A549 (cell line): ENCODE measurements around the gene SAPCD2. TPM values are rescaled to one million over a fixed set of nuclear protein-coding genes. Genes with fewer than 3 reads are reported as not detected.

Experiments
- ATAC-seq, 2 experiments: fragments of 200-7000 bp in 1 of 2; fragments of >200 bp in 1 of 2; cut with Nextera tagmentation in 1 of 2; cut with Tn5 transposase in 1 of 2; 3 replicates each; pipeline versions ENCODE4 v1.8.0 to v1.9.1; 2018 to 2020; ENCODE audit warnings: mild to moderate bottlenecking in 1 of 2, moderate library complexity in 1 of 2
- CTCF ChIA-PET: fragments of 300-600 bp; sonication (Branson Sonifier 250); formaldehyde crosslinking; extraction: SDS; loops from one replicate; lab custom pipeline; 2021; ENCODE audit warnings: antibody characterized with exemption, inconsistent platforms; lab: Yijun Ruan, JAX
- POLR2A ChIA-PET: fragments of 350-600 bp; formaldehyde crosslinking; extraction: SDS; loops from one replicate; lab custom pipeline; 2021; ENCODE audit warnings: antibody characterized with exemption, inconsistent platforms; lab: Yijun Ruan, JAX
- DNase-seq, 2 experiments: peaks; one replicate each; pipeline versions ENCODE4 v3.0.0 to v3.0.0-alpha.2; 2011 to 2016; ENCODE audit warnings: low read depth in 1 of 2, low spot score in 1 of 2
- FAIRE-seq: peaks from 2 replicates; lab custom pipeline; 2011; peaks lifted over from hg19 to GRCh38; lab: Jason Lieb, UNC
- H3K27ac ChIP-seq, 2 experiments: fragments of >200 bp; sonication (Bioruptor Twin); formaldehyde crosslinking; 3 replicates each; pipeline ENCODE4 v1.5.1; 2016 to 2017
- H3K4me1 ChIP-seq: fragments of >200 bp; sonication (Bioruptor Twin); formaldehyde crosslinking; 3 replicates; pipeline ENCODE4 v1.6.1; 2016
- H3K4me2 ChIP-seq: fragments of >200 bp; sonication (Bioruptor Twin); formaldehyde crosslinking; 3 replicates; pipeline ENCODE4 v1.6.1; 2016
- H3K4me3 ChIP-seq: fragments of >200 bp; sonication (Bioruptor Twin); formaldehyde crosslinking; 3 replicates; pipeline ENCODE4 v1.5.1; 2016
- H3K9me3 ChIP-seq: fragments of >200 bp; sonication (Bioruptor Twin); formaldehyde crosslinking; 3 replicates; pipeline ENCODE4 v1.6.1; 2016
- BHLHE40 ChIP-seq: IDR thresholded peaks from 2 replicates; pipeline ENCODE4 v1.6.1; 2012; ENCODE audit warnings: low read depth, low read length, inconsistent platforms
- CBX8 ChIP-seq: fragments of 200-600 bp; sonication (generic); IDR thresholded peaks from 2 replicates; pipeline ENCODE4 v1.6.1; 2016
- CHD2 ChIP-seq: fragments of 150-350 bp; IDR thresholded peaks from 2 replicates; pipeline ENCODE4 v1.6.1; 2014; ENCODE audit warnings: low read length; ENCODE audit not compliant: partially characterized antibody
- EP300 ChIP-seq, 2 experiments: fragments of >200 bp; sonication (Bioruptor Twin); formaldehyde crosslinking; IDR thresholded peaks; 2 replicates in 1 of 2; 3 replicates in 1 of 2; pipeline ENCODE4 v1.6.1; 2016 to 2017
- ESRRA ChIP-seq: fragments of 150-350 bp; IDR thresholded peaks from 2 replicates; pipeline ENCODE4 v1.6.1; 2014; ENCODE audit warnings: mild to moderate bottlenecking, low read length, borderline replicate concordance
- GATA3 ChIP-seq: IDR thresholded peaks from 2 replicates; pipeline ENCODE4 v1.6.1; 2012; ENCODE audit warnings: borderline replicate concordance
- HMGXB4 ChIP-seq: fragments of 250-450 bp; sonication (Bioruptor Pico); IDR thresholded peaks from 2 replicates; pipeline ENCODE4 v1.5.0; 2021; ENCODE audit warnings: mild to moderate bottlenecking, moderate library complexity, borderline replicate concordance
- HOXB13 ChIP-seq: fragments of 250-450 bp; sonication (Bioruptor Pico); IDR thresholded peaks from 2 replicates; pipeline ENCODE4 v1.5.0; 2020; ENCODE audit warnings: low read depth, mild to moderate bottlenecking, moderate library complexity
- HOXB5 ChIP-seq: fragments of 250-450 bp; sonication (Bioruptor Pico); IDR thresholded peaks from 2 replicates; pipeline ENCODE4 v1.5.0; 2020; ENCODE audit warnings: mild to moderate bottlenecking, moderate library complexity
- JUN ChIP-seq, 2 experiments: fragments of >200 bp; sonication (Bioruptor Twin); formaldehyde crosslinking; IDR thresholded peaks; 2 replicates in 1 of 2; 3 replicates in 1 of 2; pipeline ENCODE4 v1.6.1; 2016 to 2017
- KDM1A ChIP-seq: fragments of 200-600 bp; sonication (generic); IDR thresholded peaks from 2 replicates; pipeline ENCODE4 v1.6.1; 2016; ENCODE audit warnings: low read depth, mild to moderate bottlenecking
- KDM5A ChIP-seq: fragments of 200-600 bp; sonication (generic); IDR thresholded peaks from 2 replicates; pipeline ENCODE4 v1.6.1; 2016; ENCODE audit warnings: antibody characterized with exemption, mild to moderate bottlenecking
- MAZ ChIP-seq: fragments of 150-350 bp; IDR thresholded peaks from 2 replicates; pipeline ENCODE4 v1.6.1; 2014; ENCODE audit warnings: antibody characterized with exemption, low read depth, low read length, borderline replicate concordance
- MYC ChIP-seq: IDR thresholded peaks from 2 replicates; pipeline ENCODE4 v1.6.1; 2012; ENCODE audit warnings: mild to moderate bottlenecking, inconsistent platforms, low read length, improper control_type of control experiment, borderline replicate concordance
- POLR2A ChIP-seq: IDR thresholded peaks from 2 replicates; pipeline ENCODE4 v1.6.1; 2012; ENCODE audit warnings: mild to moderate bottlenecking, low read length
- POLR2AphosphoS2 ChIP-seq: conservative IDR thresholded peaks from 2 replicates; pipeline ENCODE4 v1.6.1; 2012; ENCODE audit warnings: low read length, improper control_type of control experiment, inconsistent platforms
- RAD21 ChIP-seq, 2 experiments: fragments of >200 bp in 1 of 2; sonication (Bioruptor Twin) in 1 of 2; formaldehyde crosslinking in 1 of 2; IDR thresholded peaks in 1 of 2; conservative IDR thresholded peaks in 1 of 2; 2 replicates in 1 of 2; 3 replicates in 1 of 2; pipeline ENCODE4 v1.6.1; 2012 to 2018; ENCODE audit warnings: inconsistent platforms in 1 of 2
- RNF2 ChIP-seq: fragments of 200-600 bp; sonication (generic); IDR thresholded peaks from 2 replicates; pipeline ENCODE4 v1.6.1; 2016; ENCODE audit warnings: low read depth, mild to moderate bottlenecking, antibody characterized with exemption, moderate library complexity, borderline replicate concordance
- ZSCAN20 ChIP-seq: fragments of 250-450 bp; sonication (Bioruptor Pico); IDR thresholded peaks from 2 replicates; pipeline ENCODE4 v1.8.0; 2022; ENCODE audit warnings: mild to moderate bottlenecking, moderate library complexity
- WGBS: methylation state at CpG from one replicate; pipeline ENCODE4 v1.1.6; 2017; ENCODE audit errors: missing lambda C conversion rate; 5-methylcytosine and 5-hydroxymethylcytosine counted together
- polyA plus RNA-seq, 4 experiments: library from polyadenylated mRNA; depleted of rRNA in 3 of 4; stranded (reverse); fragments of >200 nt; fragmentation: RNase III in 1 of 4; extraction: RNeasy Plus Mini Kit Qiagen cat#74134 plus additional on column Dnase treatment in 1 of 4; gene quantifications; 2 replicates in 3 of 4; 3 replicates in 1 of 4; pipeline ENCODE4 v1.2.3, GENCODE V29; 2011 to 2017
- TF ChIP-seq, protein P1 (sequence below): IDR thresholded peaks from 2 replicates; pipeline ENCODE4 v1.6.1; 2012
- TF ChIP-seq, protein P2 (sequence below): fragments of >200 bp; sonication (Bioruptor Twin); formaldehyde crosslinking; IDR thresholded peaks from 3 replicates; pipeline ENCODE4 v1.6.1; 2016

SAPCD2 gene
- polyA plus RNA-seq, 2 of the 4 experiments (the other 2 are of a cell fraction), result 6.9 to 14.6 TPM

GRCh38 chr9:137044502-137045177 is 25.7 kb downstream of the SAPCD2 start:
- peak overlapping the region; percentile 71 for H3K4me3 ChIP-seq
- 67% methylated on average over 14 of the region's 18 CpGs for WGBS
- no peak for TF ChIP-seq RNF2
- TF ChIP-seq RAD21 (conservative IDR thresholded peaks at IDR 0.05 in 1 of 2, IDR thresholded peaks at IDR 0.05 in 1 of 2), result no peak
- no peak for TF ChIP-seq GATA3
- TF ChIP-seq KDM1A, result no peak
- no peak for TF ChIP-seq HOXB5 (CRISPR knock-in tag)
- no peak for TF ChIP-seq EP300 (IDR thresholded peaks at IDR 0.05)
- no peak for TF ChIP-seq BHLHE40
- TF ChIP-seq JUN (IDR thresholded peaks at IDR 0.05), result no peak
- no peak for TF ChIP-seq KDM5A
- TF ChIP-seq POLR2A, result no peak
- TF ChIP-seq, protein P1, sequence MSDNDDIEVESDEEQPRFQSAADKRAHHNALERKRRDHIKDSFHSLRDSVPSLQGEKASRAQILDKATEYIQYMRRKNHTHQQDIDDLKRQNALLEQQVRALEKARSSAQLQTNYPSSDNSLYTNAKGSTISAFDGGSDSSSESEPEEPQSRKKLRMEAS, result no peak
- TF ChIP-seq MAZ, result no peak
- TF ChIP-seq HOXB13 (CRISPR knock-in tag), result no peak
- no peak for TF ChIP-seq CBX8
- TF ChIP-seq CHD2, result no peak
- TF ChIP-seq POLR2AphosphoS2, result no peak
- no peak for TF ChIP-seq ESRRA
- TF ChIP-seq, all 56 proteins: peak for 0
- POLR2A ChIA-PET, result no interaction called here
- Histone ChIP-seq H3K9me3 (no peaks in the 10 kb centered on the region), H3K27ac (peak overlapping the region in 1 of 2 experiments; percentile 92; a peak in 4 of 6 replicates), H3K4me1 (peaks cover 15% of the 10 kb centered on the region), H3K4me2 (peak overlapping the region; percentile 98)
- CTCF ChIA-PET, result interaction anchor here (0.6 to 12.7 kb wide), 11 partner anchors 9 to 97 kb away, joined by 3 to 207 read pairs (median 4); partner anchors contain the start of genes ABCA2 and SAPCD2
- 0 out of 6 replicates have a peak, but pooled peaks of 1 of the 2 experiments have one; percentile 2 for ATAC-seq
- DNase-seq, result no peak
- no peak for FAIRE-seq

- DNase-seq (no peak), FAIRE-seq (no peak), ATAC-seq (no peak)
- Histone ChIP-seq H3K4me2 (peak overlapping the region; percentile 98), H3K9me3 (no peaks in the 10 kb centered on the region), H3K4me3 (no peak overlapping the region), H3K4me1 (peaks cover 15% of the 10 kb centered on the region), H3K27ac (no peak overlapping the region)
- ChIA-PET POLR2A (no interaction called here), CTCF (interaction anchor here (0.8 to 12.7 kb wide), 6 partner anchors 9 to 46 kb away, joined by 3 to 207 read pairs (median 18); partner anchors contain the start of genes ABCA2 and SAPCD2)
- 82% methylated on average over 12 of the region's 12 CpGs for WGBS
- no peak for TF ChIP-seq HMGXB4 (CRISPR knock-in tag)
Observed at GRCh38 chr9:137044037-137044436, 26.3 kb downstream of the SAPCD2 start.

DNA sequence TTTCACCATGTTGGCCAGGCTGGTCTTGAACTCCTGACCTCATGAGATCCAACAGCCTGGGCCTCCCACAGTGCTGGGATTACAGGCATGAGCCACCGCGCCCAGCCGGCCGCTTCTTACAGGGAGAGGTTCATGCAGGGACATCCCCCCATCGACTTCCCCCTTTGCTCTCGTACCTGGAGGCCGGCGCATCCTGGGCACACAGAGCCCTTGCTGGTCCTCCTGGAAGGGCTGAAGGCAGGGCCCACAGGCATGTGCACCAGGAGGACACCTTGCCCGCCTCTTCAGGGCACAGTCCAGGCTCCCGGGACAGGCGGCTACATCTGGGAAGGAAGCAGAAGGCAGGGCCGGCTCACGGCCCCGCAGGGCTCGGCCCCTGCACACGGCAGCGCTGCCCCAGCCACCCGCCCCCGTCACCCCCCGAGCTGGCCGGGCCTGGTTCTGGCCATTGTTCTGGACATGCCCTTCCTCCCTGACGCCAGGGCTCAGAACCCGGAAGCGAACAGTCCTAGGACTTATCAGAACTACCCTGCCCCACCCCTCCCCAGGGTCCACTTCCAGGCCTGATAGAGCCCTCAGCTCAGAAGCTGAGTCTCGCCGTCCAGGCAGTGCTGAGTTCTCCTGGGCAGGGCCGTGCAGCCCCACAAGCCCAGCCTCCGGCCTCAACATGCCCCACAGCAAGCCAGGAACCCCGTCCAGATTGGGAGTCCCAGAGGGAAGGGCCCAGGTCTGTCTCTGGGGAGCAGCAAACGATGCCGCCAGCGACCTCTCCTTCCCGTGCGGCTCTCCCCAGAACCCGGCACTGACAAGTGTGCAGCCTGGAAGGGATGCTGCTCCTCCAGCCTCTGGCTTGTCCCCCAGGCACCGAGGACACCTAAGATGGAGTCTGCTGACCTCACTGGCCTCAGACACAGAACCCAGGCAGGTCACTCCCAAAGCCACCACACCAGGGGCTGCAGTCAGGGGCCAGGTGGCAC is 27.3 kb downstream of the SAPCD2 start:
- H3K4me1 ChIP-seq, result peaks cover 15% of the 10 kb centered on the region
- H3K27ac ChIP-seq, result no peak overlapping the region
- FAIRE-seq, result no peak
- no peaks in the 10 kb centered on the region for H3K9me3 ChIP-seq
- ATAC-seq, result no peak
- H3K4me3 ChIP-seq, result no peak overlapping the region
- ChIA-PET POLR2A (no interaction called here), CTCF (interaction anchor here (0.6 to 12.7 kb wide), 5 partner anchors 8 to 38 kb away, joined by 3 to 207 read pairs (median 28); partner anchors contain the start of genes ABCA2, FUT7 and SAPCD2)
- no peak for DNase-seq
- no peak overlapping the region for H3K4me2 ChIP-seq
- TF ChIP-seq BHLHE40 (no peak), ZSCAN20 (CRISPR knock-in tag) (no peak), MYC (no peak)
- TF ChIP-seq, protein P2, sequence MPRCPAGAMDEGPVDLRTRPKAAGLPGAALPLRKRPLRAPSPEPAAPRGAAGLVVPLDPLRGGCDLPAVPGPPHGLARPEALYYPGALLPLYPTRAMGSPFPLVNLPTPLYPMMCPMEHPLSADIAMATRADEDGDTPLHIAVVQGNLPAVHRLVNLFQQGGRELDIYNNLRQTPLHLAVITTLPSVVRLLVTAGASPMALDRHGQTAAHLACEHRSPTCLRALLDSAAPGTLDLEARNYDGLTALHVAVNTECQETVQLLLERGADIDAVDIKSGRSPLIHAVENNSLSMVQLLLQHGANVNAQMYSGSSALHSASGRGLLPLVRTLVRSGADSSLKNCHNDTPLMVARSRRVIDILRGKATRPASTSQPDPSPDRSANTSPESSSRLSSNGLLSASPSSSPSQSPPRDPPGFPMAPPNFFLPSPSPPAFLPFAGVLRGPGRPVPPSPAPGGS, result no peak
- TF ChIP-seq, protein P1, result no peak
- WGBS, result 87% methylated on average over 23 of the region's 36 CpGs
